GM18868 (cell line): ENCODE measurements around the gene C2CD4D.

ENCODE experiments used
- ATAC-seq: cut with Tn5 transposase; IDR thresholded peaks from one replicate; pipeline ENCODE4 v1.9.1; 2021; ENCODE audit warnings: mild to moderate bottlenecking, moderate library complexity; ENCODE audit not compliant: unreplicated experiment

Gene C2CD4D

DNA sequence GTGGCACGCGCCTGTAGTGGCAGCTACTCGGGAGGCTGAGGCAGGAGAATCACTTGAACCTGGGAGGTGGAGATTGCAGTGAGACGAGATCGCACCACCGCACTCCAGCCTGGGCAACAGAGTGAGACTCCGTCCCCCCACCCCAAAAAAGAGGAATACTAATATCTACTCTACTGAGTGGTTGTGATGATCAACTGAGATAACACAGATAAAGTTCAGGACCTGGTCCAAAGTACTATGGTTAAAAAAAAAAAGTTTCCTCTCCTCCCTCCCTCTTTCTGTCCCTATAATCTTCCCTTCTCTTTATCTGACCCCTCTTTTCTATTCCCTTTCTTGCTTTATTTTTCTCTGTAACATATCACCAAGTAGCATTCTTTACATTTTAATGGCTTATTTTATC, 4.0 kb downstream of the C2CD4D start:
- no peak for ATAC-seq

DNA sequence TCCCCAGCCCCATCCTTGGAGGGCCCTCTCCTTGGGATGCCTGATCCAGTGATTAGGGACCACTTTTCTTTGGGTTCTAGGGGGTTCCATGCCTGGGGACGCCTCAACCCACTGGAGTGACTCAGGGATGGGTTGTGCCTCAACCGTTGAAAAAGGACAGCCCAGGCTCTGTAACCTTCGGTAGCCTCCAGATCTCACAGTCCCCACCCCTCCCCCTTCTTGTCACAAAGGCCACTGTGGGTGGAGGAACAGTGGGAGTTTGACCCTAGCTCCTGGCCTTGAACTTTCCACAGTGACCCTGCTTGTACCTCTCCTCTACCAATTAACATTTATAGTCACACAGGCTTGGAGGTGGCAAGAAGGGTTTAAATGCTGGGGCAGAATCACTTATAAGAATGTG, 5.4 kb downstream of the C2CD4D start:
- no peak for ATAC-seq

DNA sequence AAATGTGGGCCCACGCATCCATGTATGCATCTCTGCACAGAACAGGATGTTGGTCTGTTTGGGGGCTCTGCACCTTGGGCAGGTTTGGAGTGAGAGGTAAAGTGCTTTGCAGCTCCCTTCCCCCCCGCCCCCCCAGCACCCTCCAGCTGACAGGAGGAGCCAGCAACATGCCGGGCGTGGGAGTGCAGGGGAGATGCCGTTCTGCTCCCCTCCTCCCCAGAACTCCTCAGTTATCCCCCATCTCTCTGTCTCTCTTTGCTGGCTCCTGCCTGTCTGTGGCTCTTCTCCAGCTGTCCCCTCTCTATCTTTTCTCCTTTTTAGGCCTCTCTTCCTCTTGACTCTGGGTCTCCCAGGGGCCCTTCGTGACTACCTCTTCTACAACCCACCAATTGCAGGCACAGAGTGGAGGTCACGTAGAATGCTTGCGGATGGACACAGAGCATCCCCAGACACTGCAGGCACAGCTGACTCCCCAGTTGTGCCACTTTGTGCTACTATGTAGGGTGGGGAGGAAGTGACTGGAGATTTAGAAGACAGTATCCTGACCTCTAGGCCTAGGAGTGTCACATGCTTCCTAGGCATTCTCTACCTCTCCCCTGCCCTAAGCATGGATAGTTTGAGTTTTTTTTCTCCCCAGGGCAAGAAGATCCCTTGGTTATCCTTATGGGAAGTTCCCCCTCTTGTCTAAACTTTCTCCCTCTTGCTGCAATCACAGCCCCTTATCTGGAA, 6.3 kb downstream of the C2CD4D start:
- ATAC-seq: no peak

DNA sequence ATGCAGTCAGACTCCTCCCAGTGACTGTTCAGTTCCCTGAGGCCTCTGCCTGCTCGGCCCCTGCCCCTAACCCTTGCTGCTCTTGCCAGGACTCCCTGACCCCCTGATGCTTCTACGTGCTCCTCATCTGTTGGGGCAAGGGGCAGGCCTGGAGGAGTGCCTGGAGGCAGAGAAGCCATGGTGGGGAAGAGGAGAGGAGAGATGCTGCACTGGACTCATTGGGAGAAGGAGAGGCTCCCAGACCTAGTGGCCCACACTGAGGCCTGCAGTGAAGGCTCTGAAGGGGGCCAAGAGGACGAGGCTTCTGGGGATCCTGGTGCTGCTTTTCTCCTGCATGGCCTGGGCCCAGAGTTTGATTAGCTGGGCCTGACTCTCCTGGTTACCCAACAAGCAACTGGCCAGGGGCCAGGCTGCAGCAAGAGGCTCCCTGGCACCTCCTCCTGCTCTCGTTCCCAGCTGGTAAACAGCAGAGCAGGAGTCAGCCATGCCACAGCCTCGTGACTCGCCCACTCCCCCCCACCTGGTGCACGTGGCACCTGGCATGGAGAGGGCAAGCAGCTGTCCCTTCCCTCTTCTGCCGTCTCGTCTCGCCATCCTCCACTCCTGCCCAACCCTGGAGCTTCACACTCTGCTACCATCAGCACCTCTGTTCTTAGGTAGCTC, 7.2 kb downstream of the C2CD4D start:
- ATAC-seq: no peak

DNA sequence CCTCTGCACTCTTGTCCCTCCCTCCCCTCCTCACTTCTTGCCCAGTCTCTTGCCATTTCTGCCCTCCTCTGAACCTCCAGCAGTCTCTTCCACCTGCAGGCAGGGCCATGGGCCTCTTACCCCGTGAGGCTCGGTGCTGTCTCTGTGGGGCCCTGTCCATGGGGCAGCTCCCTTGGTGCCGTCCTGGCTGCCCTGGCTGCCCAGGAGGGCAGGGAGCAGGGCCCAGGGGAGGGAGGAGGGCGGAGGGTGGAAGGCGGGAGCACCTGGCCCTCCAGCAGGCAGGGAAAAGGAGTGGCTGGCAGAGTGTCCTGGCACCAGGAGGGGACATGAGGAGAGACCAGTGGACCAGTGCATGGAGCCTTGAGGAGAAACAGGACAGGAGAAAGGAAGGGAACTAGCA, 8.0 kb downstream of the C2CD4D start, which contains the start of gene RORC:
Gene RORC, minus strand, starts transcription at position 198 of the 400 bp plus-strand sequence. Its CDS starts 38 bp downstream, at position 160.
- ATAC-seq: no peak

DNA sequence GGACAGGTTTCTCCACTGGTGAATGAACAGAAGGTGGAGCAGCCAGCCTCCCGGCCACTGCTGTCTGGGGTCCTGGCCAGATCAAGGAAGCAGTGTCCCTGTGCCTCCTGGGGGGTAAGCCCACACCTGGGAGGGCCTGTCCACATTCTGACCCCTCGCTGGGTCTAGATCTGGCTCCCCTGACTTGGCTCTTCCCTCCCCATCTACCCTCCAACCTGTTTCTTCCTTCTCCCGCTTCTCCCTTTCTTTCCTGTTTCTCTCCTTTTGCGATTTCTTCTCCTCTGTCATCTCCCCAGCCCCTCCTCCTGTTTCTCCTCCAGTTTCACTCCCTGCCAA, 8.4 kb downstream of the C2CD4D start:
- no peak for ATAC-seq

DNA sequence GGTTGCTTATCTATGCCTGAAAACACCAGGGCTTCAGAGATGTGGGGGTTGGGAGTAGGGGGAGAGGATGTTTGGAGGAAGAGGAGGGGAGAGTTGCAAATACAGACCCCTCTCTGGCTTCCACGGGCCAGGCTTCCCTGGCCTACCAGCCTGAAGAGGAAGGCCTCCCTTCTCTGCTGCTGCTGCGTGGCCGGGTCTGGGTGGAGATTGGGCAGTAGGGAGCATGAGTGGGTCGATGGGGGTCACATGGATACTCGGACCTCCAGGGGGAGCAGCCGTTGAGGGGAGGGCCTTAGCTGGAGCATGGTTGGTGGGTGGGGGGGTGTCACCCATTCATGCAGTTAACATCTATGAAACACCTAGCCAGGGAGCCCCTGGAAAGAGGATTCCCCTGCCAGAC, 9.6 kb downstream of the C2CD4D start:
- ATAC-seq: no peak

DNA sequence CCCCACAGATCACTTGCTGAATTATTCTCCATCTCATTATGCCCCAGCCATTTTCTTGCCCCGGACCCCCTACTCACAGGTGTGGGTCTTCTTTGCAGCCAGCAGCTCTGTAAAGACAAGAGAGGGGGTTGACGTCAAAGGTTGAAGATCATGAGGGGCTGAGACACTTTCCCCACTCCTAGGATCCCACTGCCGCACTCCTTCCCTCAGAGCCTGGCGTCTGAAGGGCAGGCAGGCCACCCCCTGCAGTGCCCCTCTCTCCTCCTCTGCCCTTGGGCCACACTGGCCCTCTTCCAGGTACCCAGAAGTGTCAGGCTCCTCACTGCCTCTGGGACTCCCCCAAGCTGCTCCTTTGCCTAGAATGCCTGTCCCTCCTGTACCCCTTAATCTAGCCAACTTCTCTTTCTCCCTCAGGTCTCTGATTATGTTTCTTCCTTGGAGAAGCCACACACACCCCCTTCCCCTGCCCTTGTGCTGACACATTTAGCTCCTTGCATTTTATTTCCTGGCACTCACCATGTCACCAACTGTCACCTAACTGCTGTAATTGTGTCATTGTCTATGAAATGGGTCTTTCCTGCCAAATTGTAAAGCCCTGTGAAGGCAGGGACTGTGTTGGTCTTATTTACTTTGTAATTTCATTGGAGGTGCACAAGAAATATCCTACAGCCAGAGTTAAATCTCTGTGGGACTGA, 10.1 kb downstream of the C2CD4D start:
- ATAC-seq: no peak

DNA sequence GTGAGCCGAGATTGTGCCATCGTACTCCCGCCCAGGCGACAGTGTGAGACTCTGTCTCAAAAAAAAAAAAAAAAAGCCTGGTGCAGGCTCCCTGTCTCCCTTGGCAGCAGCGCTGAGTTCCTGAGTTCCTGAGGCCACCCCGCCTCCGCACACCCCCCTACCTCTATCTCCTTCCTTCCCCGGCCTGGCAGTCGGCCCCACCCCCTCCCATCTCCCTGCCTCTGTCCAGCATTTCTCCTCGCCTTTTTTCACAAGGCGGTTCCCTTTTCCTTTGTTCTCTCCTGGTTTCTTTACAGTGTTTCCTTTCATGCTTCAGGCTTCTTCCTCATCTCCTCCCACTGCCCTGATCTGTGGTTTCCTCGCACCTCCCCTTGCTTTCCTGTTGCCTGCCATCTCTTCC, 10.7 kb downstream of the C2CD4D start:
- no peak for ATAC-seq

DNA sequence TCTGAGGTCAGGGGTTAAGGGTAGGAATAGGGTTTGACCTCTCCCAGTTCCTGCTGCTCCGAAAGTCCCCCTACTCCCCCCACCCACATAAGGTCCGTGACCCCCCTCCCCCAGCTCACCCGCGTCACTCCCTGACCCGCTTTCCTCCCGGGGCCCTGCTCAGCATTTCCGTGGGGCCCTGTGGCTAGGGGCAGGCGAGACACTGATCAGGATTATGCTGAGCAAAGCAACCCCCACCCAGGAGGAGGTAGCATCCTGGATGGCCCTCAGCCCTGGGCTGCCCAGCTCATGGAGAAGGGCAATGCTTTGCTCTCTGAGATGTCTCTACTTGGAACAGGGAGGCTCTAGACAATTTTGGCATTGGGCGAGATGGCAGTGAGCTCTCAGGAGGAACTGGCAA, 11.8 kb downstream of the C2CD4D start:
- no peak for ATAC-seq

DNA sequence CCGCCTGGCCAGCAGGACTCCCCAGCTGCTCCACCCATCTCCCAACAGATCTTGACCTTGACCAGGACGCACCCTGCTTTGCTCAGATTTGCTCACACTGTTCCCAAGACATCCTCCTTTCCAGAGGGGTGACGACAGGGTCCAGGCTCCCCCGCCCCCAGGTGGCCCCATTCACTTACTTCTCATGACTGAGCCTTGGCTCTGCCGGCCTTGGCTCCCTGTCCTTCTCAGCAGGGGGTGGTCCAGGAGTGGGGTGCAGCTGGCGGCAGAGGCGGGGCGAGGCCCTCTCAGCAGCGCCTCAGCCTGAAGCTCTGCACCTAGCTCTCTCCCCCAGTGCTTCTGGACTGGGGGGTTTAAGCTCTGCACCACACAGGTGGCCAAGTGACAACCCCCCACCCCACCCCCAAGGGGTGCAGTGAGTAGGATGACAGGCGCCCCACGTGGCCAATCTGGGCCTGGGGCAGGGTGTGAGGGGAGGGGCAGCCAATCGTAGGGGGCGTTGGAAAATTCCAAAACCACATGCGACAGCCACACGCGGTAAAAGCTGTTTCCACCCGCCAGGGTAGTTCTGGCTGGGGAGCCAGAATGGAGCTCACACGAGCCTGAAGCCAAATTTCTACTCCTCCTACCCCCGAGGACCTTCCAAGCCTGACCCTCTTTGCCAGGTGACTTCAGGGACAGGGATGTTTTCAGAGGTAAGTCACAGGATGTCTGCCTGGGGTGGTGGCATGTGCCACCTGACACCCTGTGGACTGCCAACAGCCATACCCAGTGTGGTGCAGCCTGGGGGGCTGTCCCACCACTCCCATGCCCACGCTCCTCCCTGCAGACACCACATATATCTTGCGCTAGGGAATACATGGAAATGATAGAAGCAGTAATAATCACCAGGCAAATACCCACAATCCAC, 13.6 kb downstream of the C2CD4D start:
- no peak for ATAC-seq

DNA sequence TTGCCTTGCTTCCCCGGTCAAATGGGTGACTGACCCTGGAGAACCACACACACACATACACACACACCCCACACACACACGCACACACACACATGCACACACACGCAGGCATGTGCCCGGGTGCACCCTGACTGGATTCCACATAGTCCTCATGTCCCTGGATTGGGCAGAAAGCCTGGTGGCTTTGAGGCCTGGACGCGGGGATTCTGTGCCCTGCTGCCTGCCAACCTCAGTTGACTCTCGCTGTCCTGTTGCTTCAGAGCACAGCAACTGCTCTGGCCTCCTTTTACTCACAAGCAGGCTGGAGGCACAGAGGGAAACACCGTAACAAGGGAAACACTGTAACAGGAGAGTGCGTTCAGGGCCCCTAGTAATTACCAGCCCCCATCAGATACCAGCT, 14.4 kb downstream of the C2CD4D start:
- ATAC-seq: no peak

DNA sequence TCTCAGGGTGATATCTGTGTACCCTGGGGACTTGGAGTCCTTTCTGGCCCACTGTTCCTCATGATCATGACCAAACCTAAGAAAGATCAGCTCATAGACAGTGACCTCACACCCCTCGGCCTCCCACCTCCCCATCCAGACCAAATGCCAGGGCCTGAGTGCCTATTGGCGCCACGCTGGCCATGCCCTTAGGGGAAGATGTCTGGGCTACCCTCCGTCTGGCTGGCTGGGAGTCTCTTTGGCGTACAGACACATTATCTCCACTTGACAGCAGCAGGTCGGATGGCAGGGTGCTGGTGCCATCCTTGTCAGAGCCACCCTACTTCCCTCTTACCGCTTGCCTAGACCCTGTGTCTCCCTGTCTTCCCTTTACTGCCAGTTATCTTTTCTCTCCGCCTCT, 16.4 kb downstream of the C2CD4D start:
- no peak for ATAC-seq

DNA sequence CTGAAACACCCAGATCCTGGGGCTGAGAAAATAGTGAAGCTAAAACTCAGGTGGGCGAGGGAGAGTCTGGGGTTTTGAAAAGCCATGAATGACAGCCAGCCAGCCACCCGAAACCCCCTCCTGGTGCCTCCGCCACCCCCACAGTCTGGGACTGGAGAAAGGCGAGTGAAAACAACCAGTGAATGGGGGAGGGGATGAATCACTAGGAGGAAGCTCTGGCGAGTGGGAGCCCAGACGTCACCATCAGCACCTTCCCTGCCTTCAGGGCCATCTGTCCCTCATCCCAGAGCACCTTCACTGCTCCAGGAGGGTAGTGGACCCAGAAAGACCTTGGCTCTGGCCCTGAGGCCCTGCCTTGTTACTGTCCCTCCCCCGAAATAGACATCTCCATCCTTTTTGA, 17.2 kb downstream of the C2CD4D start:
- ATAC-seq: no peak

DNA sequence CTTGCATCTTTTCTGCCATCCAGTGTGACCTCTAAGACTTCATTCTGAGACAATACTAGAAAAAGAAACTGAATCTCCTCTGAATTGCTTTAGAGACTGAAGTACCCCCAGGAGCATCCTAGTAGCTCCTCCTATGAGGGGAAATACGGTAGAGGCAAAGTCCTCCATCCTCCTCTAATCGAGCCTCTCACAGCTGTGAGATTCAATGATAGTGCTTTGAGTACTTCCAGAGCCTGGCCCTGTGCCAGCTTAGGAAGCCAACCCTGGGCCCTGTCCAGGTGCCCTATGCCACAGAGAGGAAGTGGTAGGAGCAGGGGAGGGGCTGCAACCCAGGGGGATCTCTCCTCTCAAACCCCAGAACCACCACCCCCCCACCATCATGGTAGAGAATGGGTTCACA, 18.7 kb downstream of the C2CD4D start:
- ATAC-seq: no peak

DNA sequence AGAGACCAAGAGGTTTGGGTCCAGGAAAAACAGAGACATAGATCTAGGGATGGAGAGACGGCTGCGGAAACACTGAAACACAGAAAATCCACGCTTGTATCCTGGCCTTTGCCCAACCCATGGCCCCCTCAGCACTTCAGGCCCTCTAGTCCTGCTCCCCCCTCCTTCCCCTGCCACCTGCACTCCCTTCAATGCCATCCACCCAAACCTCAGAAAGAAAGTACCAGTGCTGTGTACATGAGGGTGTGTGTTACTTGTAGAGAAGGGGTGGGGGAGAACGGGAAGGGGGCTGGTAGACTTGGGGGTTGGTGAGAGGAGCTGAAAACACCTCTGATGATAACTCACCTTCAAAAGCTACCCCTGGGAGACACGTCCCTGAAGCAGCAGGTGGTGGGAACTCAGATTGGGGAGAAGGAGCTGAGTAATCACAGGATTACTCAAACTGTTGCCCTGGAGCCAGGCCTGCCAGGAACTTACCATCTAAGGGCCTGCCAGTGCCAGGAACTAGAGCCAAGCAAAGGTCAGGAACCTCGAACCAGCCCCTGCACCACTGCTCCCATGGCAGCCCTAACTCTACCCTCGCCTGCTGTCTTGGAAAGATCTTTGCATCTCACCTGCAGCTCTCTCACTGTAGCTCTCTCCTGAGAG, 19.5 kb downstream of the C2CD4D start:
- ATAC-seq: no peak

DNA sequence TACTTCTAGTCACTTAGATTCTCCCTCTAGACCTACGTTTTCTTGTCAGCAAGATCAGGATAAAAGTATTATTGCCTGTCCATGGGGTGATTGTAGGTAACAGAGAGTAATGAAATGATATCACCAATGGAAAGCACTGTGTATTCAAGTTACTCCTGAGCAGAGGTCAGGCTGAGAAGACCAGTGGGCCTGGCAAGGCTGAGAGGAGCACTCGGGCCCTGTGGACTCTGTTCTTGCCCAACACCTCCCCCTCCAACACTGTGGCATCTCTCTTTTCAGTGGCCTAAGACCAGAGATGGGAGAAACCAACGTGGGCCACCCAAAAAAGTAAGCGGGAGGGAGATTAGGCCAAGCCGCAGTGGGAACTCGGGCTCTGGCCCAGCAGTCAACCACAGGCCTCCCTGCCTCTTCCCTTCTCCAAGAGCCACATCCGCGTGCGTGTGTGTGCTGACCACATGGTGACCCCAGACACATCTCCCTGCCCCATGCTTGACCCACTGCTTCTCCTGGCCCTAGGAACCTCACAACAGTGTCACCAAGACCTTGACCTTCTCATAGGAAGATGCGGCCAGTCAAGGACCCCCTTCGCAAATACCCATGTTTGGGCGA, 20.3 kb downstream of the C2CD4D start:
- ATAC-seq: no peak

DNA sequence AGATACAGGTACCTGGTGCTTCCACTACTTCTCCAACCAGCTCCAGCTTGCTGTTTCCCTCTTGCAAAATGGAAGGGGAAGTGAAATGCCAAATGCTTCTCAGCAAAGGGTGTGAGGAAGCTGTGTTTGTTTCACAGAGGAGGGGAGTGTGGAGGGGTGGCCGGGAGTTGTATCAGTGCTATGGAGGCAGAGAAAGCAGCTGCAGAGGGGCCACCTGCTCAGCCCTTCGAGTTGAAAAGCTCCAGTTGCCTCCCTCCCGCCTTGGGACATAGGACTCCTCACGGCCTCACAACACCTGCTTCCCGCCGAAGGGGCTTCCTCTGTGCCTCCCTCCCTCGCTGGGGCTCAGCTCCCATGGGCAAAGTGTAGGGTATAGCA, 22.3 kb downstream of the C2CD4D start:
- ATAC-seq: no peak

DNA sequence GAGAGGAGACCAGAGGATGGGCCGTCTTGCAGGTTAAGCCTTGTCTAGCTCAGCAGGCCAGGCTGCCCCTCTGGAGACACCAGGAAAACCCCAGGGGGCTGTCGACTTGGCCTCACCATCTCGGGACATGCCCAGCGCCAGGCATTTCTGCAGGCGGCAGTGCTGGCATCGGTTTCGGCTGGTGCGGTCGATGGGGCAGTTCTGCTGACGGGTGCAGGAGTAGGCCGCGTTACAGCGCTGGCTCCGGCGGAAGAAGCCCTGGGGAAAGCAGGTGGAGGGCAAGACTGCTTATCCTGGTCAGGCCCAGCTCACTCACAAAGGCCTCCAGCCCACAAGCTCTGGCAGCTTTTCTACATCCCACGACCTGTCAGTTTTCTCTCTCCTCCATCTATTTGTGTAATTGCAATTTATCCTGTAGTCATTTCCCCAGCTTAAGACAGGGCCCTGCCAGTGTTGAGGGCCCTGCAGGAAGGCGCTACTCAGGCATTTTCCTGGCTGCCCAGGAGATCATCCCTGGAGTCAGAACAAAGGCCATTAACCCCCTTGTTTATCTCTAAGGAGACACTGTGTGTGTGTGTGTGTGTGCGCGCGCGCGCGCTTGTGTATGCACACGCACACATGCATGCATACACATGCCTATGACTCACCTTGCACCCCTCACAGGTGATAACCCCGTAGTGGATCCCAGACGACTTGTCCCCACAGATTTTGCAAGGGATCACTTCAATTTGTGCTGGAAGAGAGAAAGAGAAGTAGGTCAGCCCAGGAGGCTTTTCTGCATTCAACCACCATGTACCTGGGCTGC, 22.9 kb downstream of the C2CD4D start:
- no peak for ATAC-seq
